Tibial artery (tissue), 4 donors: ENCODE data around the gene HES2.

Experiments used
- DNase-seq, 2 donors: peaks; one replicate each; pipeline ENCODE4 v3.0.0-alpha.2; 2019
- H3K27ac ChIP-seq, 2 donors: fragments of 200-600 bp; sonication (generic) in 1 of 2; 1 replicate in 1 of 2; 2 replicates in 1 of 2; pipeline ENCODE4 v1.5.1; 2018 to 2019; ENCODE audit warnings: mild to moderate bottlenecking in 1 of 2
- H3K27me3 ChIP-seq, 2 donors: fragments of 200-600 bp; sonication (generic) in 1 of 2; one replicate each; pipeline versions ENCODE4 v1.5.1 to v1.6.0; 2016 to 2019
- H3K36me3 ChIP-seq, 3 donors: fragments of 200-600 bp; sonication (generic) in 2 of 3; one replicate each; pipeline ENCODE4 v1.5.1; 2016 to 2019; ENCODE audit warnings: mild to moderate bottlenecking in 2 of 3
- H3K4me1 ChIP-seq, 4 donors: fragments of 200-600 bp; sonication (generic) in 2 of 4; 1 replicate in 3 of 4; 2 replicates in 1 of 4; pipeline ENCODE4 v1.5.1; 2016 to 2019
- H3K4me3 ChIP-seq, 2 donors: fragments of 200-600 bp; sonication (generic) in 1 of 2; 1 replicate in 1 of 2; 2 replicates in 1 of 2; pipeline ENCODE4 v1.5.1; 2018 to 2019; ENCODE audit warnings: mild to moderate bottlenecking in 2 of 2
- H3K9me3 ChIP-seq, 3 donors: fragments of 200-600 bp; sonication (generic) in 1 of 3; one replicate each; pipeline ENCODE4 v1.5.1; 2016 to 2019
- CTCF ChIP-seq, 2 experiments: fragments of 200-600 bp in 1 of 2; fragments of 450-650 bp in 1 of 2; IDR thresholded peaks; one replicate each; pipeline ENCODE4 v1.5.1; 2017 to 2019; ENCODE audit warnings: antibody characterized with exemption in 2 of 2, mild to moderate bottlenecking in 1 of 2, moderate library complexity in 1 of 2
- intact Hi-C: fragments of 100-400 bp; cut with DNase I; formaldehyde crosslinking; loops from one replicate; pipeline ENCODE4 v1.15.0; 2023; ENCODE audit warnings: low total_unique reads

The HES2 gene

GRCh38 chr1:6414443-6414844 is 5.3 kb downstream of the HES2 start:
- H3K27me3 ChIP-seq = peaks cover 0 to 92% of the 10 kb centered on the region in 2 donors
- DNase-seq = no peak

GRCh38 chr1:6412896-6413295 is 6.8 kb downstream of the HES2 start:
- intact Hi-C loops = no loop called here
- DNase-seq = no peak
- Histone ChIP-seq H3K4me1 (peaks cover 0 to 9% (median 0%) of the 10 kb centered on the region in 4 donors), H3K36me3 (no peaks in the 10 kb centered on the region), H3K27me3 (peaks cover 0 to 84% of the 10 kb centered on the region in 2 donors), H3K27ac (no peak overlapping the region), H3K4me3 (no peak overlapping the region), H3K9me3 (no peaks in the 10 kb centered on the region)
- no peak for TF ChIP-seq CTCF (IDR thresholded peaks at IDR 0.05)

More at GRCh38 chr1:6414443-6414844, 5.3 kb downstream of the HES2 start:
- no peaks in the 10 kb centered on the region for H3K36me3 ChIP-seq
- TF ChIP-seq CTCF (IDR thresholded peaks at IDR 0.05) = no peak
- no peak overlapping the region for H3K4me3 ChIP-seq
- H3K9me3 ChIP-seq = no peaks in the 10 kb centered on the region
- H3K27ac ChIP-seq = no peak overlapping the region
- intact Hi-C loops = no loop called here
- peaks cover 0 to 19% (median 8%) of the 10 kb centered on the region in 4 donors for H3K4me1 ChIP-seq

GRCh38 chr1:6410248-6410893 is 9.3 kb downstream of the HES2 start:
- no peaks in the 10 kb centered on the region for H3K9me3 ChIP-seq
- intact Hi-C loops = no loop called here
- peaks cover 0 to 9% (median 0%) of the 10 kb centered on the region in 4 donors for H3K4me1 ChIP-seq
- peaks cover 0 to 67% of the 10 kb centered on the region in 2 donors for H3K27me3 ChIP-seq
- H3K4me3 ChIP-seq = no peak overlapping the region
- H3K27ac ChIP-seq = no peak overlapping the region
- H3K36me3 ChIP-seq = no peaks in the 10 kb centered on the region
- DNase-seq = no peak
- no peak for TF ChIP-seq CTCF (IDR thresholded peaks at IDR 0.05)

- no peaks in the 10 kb centered on the region for H3K9me3 ChIP-seq
- no peaks in the 10 kb centered on the region for H3K36me3 ChIP-seq
- intact Hi-C loops = no loop called here
- peaks cover 0 to 4% (median 0%) of the 10 kb centered on the region in 4 donors for H3K4me1 ChIP-seq
- H3K27ac ChIP-seq = no peak overlapping the region
- no peak for DNase-seq
- no peak overlapping the region for H3K4me3 ChIP-seq
- H3K27me3 ChIP-seq = peaks cover 0 to 63% of the 10 kb centered on the region in 2 donors
- no peak for TF ChIP-seq CTCF (IDR thresholded peaks at IDR 0.05)
Observed at GRCh38 chr1:6409733-6410132, 10.0 kb downstream of the HES2 start.

GRCh38 chr1:6409053-6409452 is 10.7 kb downstream of the HES2 start:
- intact Hi-C loops = no loop called here

More at GRCh38 chr1:6409053-6409452, 10.7 kb downstream of the HES2 start:
- Histone ChIP-seq H3K36me3 (no peaks in the 10 kb centered on the region), H3K9me3 (no peaks in the 10 kb centered on the region), H3K27me3 (peaks cover 0 to 59% of the 10 kb centered on the region in 2 donors), H3K4me3 (no peak overlapping the region), H3K4me1 (no peaks in the 10 kb centered on the region), H3K27ac (no peak overlapping the region)
- no peak for DNase-seq
- no peak for TF ChIP-seq CTCF (IDR thresholded peaks at IDR 0.05)
